Stimulated activated naive CD4-positive, alpha-beta T cell (primary cell): ENCODE measurements around the gene ARHGAP22.

ENCODE experiments used
- DNase-seq, 6 experiments: peaks; one replicate each; lab custom pipeline; 2025; lab: John Stamatoyannopoulos, UW

Gene ARHGAP22

DNA sequence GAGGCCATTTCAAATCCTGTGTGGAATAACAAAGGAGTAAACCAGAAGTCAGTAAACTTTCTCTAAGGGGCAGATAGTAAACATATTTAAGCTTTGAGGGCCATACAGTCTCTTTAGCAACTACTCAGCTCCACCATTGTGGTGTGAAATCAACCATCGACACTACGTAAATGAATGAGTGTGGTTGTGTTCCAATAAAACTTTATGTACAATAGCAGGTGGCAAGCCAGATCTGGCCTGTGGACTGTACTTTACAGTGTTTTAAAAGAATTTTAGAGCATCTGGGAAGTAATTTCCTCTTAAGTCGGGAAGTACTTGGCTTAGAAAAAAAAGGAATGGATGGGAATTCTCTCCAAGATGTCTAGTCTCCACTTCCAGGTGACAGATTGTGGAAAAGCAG, 71.3 kb downstream of the ARHGAP22 start:
- no peak for DNase-seq

DNA sequence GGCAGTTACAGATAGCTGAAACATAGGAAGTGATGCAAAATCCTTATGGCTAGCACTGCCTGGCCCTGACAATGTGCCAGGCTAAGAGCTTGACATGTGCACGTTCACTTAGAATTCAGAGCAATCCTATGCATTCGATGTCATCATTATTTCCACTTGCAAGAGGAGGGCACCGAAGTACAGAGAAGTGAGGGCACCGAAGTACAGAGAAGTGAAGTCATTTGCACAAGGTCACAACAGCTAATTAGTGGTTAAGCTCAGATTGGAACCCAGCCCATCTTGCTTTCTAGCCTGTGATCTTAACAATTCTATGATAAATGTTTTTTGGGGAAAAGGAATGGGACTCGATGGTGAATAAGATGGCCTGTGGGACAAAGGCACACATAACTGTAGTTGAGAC, 73.4 kb downstream of the ARHGAP22 start:
- no peak for DNase-seq

DNA sequence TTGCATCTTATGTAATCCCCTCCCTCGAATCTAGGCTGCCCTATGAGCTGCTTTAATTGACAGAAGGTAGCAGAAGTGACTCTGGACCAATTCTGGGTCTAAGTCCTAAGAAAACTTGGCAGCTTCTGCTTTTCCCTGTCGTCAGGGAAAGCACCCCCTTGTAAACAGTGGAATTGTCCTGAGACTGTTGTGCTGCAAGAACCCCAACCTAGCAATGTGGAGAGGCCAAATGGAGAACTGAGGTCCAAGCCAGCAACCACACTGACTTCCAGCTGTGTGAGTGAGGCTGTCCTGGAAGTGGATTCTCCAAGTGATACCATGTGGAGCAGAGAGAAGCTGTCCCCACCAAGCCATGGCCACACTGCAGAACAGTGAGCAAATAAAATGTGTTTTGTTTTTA, 75.5 kb downstream of the ARHGAP22 start:
- DNase-seq = no peak

DNA sequence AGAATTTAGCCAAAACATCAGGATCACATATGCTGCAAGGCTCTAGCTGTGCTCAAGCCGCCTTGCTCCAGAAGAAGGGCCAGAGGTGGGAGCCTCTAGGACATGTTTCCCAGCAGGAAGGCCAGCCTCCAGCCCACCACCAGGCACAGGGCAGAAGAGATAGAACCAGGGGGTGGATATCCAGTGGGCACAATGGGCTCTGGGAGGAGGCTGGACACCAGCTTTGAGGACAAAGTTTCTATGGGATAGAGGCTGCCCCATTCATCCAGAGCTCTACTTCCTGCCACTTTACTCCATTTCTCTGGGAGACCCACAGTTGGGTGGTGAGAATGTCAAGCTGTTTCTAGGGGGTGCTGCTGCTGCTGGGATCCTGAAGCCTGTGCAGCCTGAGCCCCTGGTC, 77.1 kb downstream of the ARHGAP22 start:
- DNase-seq = no peak

DNA sequence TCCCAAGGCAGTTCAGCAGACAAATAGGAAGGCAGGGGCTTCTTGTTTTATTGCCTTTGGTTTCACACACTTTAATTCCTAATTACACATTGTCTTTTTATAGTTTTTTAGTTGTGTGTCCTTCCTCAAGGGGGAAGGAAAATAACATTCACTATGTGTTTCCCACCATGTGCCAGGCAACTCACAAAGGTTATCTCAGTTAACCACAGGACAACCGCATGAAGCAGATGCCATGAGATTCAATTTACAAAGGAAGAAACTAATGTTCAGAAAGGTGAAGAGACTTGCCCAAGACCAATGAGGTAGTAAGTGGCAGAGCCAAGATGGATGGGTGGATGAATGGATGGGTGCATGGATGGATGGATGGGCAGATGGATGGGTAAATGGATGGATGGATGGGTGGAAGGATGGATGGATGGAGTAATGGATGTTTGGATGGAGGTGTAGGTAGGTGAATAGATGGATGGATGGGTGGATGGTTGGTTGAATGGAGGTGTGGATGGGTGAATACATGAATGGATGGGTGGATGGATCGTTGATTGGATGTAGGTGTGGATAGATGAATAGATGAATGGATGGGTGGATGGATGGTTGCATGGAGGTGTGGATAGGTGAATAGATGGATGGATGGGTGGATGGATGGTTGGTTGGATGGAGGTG, 77.9 kb downstream of the ARHGAP22 start:
- DNase-seq = no peak

DNA sequence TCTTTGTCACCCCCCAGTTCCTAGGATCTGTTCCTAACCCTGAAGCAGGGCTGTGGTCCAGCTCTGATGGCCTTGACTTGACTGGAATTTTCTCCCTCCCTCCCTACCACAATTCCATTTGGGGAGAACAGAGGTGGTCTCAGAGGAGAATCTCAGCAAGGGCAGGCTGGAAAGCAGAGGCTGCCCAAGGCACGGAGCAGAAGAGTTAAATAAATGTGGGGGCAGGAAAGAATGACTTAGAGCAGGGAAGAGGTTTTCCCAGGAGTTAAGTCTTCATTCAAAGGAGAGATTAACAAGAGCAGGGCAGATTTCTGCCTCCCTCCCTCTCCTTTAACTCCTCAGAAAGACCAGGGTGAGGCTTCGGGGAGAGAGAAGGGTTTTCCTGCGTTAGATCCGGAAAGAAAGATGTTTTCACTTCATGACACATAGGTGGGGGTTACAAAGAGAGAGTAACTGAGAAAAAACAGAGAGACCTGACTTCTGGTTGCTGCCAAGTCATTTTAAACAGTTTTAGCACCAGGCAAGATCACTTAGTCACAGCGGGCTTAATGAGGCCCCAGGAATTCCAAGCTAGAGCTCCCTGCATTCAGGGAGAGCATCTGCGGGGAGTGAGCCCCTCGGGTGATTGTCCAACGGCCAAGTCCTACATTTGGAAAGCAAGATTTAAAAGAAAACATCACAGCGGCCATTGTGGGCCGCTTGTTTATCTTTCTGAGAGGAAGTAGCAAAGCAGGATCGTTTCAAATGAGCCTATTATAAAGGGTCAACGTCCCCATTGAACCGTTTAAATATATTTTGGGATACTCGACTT, 78.7 kb downstream of the ARHGAP22 start:
- no peak for DNase-seq

DNA sequence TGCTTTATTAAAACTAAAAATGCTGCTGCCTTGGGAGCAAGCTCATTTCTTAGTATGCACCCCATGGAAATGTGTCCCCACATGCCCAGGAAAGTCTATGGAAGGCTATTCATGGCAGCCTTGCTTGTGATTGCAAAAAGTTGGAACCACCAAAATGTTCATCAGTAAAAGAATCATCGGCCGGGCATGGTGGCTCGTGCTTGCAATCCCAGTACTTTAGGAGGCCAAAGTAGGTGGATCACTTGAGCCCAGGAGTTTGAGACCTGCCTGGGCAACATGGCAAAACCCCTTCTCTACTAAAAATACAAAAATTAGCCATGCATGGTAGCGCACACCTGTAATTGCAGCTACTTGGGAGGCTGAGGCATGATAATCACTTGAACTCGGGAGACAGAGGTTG, 79.8 kb downstream of the ARHGAP22 start:
- DNase-seq = no peak

DNA sequence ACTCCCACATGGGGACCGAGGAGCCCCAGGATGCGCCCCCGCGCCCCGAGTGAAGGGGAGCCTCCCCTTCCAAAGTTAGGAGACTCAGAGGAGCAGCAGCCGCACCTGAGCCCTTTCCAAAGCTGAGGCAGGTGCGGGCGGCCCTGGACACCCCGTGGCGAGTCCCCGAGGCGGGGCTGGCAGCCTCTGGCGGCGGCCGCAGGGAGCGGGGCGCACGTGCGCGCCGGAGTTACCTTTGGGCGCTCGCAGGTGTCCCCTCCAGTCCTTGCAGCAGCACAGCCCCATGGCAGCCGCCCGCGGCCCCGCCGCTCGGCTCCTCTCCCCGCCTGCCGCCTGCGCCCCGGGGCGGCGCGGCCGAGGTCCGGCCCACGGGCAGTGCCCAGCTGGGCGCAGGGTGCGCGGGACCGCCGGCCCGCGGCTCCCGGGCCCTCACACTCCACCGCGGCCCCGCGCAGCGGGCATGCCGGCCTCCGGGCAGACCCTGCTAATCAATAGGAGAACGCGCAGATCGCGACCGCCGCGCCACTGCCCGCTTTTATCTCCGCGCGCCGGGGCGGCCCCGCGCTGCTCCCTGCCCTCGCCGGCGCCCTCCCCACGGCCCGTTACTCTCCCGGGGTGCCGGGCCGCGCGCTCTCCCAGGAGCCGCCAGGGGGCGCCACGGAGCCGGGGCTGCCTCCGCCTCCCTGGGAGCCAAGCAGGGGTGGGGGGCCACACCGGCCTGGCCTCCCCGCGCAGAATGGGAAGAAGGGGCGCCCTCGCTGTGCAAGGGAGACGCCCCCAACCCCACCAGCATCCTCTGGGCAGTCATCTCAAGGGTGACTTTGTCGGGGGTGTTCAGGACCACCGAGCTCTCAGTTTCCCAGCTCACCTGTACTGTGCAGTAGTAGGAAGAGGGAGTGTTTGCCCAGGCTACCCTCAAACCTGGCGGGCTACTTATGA, 80.8 kb downstream of the ARHGAP22 start:
- no peak for DNase-seq

DNA sequence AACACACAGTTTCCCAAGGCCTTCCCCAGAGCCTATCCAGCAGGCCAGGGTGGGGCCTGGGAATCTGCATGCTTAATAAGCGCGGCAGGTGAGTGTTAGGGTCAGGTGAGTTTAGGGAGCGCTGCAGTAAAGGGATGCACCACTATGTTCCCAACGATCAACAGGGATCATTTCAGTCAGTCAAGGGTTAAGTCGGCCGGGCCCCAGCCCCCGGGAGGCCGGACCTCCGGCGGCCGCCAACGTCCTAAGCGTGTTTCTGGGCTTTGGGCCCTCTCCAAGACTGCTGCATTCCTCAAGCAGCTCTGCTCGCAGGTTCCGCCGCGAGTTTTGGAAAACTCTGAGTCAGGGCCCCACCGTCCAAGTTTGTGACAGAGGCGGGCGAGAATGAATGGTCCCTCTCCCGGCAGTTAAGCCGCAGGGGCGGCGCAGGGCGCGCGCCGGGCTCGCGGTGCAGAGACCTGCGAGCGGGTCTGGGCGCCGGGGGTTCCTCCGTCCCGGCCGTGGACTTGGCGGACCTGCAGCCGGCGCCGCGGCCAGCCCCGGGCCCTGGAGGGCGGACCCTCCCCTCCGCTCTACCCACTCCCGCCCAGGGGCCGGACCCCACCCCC, 81.6 kb downstream of the ARHGAP22 start:
- no peak for DNase-seq

DNA sequence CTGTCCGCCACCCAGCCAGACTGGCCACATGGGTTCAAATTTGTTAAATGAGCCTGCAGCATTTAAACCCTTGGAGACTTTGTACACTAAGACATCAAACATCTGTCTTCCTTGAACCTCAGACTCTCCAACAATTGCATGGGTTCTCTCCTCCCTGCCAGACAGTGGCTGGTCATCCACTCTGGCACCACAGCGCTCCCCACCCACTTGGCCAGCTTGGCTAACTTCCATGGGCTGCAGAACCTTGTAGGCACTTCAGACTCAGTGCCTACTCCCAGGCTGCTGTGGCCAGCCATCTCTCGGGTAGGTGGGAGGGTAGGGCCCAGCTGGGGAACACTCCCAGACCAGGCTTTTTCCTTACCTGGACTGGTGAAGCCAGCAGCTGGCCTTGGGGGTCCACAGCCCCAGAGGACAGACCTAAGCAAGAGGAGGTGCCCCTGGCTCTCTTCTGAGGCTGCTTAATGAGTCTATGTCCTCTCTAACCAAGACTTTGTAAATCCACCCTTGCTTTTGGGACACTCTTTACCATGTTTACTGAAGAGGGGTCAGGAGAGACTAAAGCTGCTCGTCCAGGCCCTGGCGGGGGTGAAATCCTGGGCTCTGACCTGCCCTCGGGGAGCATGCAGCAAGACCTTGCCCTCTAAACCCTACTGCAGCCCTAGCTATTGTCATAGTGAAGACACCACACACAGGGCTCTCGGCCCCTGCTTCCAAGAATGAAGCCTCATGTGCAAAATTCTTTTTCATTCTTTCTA, 82.7 kb downstream of the ARHGAP22 start:
- no peak for DNase-seq

DNA sequence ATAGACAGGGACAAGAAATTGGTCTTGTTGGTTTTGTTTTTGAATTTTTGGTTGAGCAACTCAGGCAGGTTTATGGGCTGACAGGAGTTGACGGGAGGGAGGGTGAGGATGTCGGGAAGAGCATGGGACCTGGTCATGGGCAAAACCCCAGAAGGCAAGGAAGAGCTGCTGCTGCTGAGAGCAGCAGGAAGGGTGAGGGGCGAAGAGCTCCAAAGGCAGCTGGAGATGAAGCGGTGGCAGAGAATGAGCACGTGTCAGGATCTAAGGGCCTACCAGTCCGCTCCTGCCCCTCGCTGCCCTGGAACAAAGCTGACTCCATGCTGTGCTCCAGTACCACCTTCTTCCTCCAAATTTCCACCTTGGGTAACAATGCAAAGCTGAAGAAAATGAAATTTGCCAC, 84.3 kb downstream of the ARHGAP22 start:
- no peak for DNase-seq

DNA sequence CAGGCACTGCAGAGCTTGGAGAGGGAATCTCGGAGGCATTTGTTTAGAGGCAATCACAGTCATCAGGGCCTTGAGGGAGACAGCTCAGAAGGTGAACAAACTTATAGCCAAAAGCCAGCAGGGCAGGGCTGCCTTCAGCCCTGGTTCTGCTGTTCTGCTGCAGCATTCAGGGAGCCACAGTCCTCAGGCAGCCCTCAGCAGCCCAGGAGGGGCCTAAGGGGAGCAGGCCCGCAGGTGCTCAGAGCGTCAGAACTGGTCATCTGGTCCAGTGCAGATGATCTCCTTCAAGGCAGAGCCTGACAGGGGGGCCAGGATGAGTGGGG, 84.7 kb downstream of the ARHGAP22 start:
- no peak for DNase-seq

DNA sequence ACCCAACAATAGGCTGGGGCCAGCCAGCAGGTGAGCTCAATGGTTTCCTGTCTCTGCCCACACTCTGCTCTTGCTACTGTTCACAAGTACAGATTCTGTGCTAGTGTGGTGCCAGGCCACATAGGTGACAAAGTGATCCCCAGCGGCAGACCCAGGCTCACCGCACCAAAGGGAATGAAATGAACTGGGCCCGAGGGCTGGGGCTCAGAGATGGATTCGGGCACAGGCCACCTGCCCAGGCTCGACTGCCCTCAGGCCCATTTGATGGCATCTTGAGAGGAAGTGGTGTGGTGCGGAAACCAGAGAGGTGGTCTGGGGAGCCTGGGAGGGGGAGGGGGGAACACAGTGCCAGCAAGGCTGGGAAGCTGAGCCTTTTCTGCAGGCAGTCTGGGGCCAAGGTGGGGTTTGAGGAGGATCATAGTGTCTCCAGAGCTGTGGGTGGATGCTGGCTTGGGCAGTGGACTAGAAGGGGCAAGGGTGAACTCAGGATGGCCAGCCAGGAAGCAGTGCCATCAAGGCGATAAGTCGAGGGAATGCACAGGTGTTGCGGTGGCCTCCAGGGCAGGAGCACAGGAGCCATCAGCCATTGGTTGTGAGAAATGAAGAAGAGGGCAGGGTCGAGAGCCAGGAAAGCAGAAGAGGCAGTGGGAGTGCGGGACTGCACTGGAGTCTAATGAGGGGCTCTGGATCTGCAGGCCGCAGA, 85.2 kb downstream of the ARHGAP22 start:
- DNase-seq = no peak

DNA sequence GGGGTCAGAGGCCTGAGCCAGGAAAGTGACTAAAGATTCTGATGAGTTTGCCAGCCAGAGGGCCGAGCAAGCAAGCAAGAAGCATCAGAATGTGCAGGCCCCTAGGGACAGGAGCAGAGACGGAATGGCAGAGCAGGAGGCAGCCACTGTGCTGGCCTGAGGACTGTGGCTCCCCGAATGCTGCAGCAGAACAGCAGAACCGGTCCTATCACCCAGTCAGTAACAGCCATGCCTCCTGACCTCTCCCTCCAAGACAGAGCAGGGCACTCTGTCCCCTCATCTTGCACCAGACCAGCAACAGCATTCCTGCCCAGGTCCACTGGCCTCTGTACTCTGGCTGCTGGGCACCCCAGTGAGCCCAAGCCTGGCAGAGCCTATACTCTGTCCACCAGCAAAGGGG, 85.9 kb downstream of the ARHGAP22 start:
- DNase-seq = no peak

DNA sequence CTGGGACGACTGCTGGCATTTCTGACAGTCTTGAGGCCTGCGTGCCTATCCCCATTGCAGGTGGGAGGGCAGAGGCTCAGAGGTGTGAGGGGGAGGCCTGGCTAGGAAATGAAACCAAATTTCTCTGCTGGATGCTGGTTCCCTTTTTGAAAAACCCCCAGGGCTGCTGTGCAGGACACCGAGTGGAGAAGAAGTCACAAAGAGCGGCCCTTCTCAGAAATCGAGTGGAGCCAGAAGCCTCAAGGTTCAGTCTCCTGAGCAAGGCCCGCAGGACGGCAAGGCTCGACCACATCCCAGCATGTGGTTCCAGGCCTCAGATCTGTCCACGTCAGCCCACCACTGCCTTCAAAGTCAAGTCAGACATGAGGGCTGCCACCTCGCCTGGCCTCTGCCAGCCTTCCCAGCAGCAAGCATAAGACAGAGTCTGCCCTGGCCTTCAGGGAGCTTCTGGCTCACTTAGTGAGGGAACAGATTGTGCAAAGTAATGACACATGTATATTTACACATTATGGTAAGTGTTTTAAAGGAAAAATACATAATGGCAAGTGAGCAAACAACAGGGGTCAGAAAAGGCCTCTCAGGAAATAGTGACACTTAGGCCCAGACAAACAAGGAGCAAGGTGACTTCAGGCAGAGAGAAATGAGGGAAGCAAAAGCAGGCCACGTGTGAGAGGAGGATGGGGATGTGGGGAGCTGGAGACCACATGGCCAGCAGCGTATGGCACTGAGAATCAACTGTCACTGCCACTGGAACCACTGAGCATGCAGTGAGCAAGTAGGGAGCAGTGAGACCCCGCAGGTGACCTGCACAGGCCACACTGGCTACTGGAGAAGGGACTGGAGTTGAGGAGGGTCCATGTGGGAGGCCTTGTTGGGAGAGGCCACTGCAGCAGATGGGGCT, 86.7 kb downstream of the ARHGAP22 start:
- no peak for DNase-seq

DNA sequence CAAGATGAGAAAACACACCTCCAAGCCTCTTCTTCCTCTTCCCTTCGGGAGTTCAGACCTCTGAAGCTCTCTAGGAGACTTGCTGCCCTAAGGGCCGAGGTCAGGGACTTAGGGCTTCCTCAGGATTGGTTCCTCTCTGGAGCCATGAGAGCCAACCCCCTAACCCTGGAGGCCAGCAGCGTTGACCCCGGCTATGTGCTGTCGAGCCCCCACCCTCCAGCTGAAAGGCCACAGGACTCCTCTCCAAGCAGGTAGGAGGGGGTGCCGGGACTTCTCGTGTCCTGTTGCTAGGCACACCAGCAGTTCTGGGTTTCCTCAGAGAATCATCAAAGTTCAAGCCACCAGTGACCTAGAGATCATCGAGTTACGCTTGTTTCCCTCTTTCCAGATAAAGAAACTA, 87.4 kb downstream of the ARHGAP22 start:
- no peak for DNase-seq

DNA sequence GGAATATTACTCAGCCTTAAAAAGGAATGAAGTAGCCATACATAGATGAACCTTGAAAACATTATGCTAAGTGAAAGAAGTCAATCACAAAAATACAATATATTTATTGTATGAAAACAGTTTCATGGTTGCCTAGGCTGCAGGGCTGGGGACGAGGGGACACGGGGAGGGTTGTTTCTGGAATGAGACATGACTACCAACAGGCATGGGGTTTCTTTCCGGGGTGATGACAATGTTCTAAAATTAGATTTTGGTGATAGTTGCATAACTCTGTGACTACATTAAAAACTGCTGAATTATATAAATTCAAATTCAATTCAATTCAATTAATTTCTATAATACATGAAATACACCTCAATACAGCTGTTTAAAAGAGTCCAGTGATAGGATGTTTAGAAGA, 88.0 kb downstream of the ARHGAP22 start:
- DNase-seq = no peak

DNA sequence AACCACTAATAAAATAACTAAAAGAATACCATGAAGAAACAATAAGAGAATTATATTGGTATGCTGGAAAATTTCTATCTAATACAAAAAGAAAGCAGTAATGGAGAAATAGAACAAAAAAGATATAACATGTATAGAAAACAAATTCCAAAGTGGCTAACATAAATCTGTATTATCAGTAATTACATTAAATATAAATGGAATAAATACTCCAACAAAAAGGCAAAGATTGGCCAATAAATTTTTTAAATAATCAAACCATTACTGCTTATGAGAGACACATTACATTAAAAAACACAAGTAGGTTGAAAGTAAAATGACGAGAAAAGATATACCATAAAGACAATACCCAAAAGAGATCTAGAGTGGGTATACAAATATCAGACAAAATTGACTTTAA, 90.0 kb downstream of the ARHGAP22 start:
- DNase-seq = no peak

DNA sequence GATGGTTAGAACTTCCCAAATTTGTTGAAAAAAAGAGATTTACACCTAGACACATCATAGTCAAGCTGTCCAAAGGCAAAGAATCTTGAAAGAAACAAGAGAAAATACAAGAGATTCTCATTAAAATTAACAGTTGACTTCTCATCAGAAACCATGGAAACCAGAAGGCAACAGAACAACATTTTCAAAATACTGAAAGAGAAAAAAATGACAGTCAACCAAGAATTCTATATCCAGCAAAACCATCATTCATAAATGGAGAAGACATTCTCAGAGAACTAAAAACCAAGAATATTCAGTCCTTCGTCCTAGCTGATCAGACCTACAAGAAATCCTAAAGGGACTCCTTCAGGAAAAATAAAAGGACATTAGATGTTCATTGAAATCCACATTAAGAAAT, 90.6 kb downstream of the ARHGAP22 start:
- DNase-seq = no peak

DNA sequence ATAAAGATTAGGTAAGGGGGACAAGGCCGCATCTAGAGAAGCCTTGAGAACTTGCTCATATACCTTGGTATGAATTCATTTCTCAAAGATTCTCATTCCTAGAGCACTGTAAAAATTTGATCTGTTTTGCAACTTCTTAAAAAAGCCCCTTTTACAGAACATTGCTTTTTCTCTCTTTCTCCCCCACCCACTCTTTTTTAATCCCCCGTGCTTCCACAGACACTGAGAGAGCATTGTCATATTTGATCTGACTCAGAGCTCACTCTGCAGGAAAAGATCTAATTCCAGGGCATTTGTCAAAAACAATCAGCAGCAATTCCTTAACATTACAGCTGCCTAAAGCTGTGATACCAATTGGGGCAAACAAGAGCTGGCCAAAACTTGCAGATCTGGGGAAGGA, 92.0 kb downstream of the ARHGAP22 start:
- no peak for DNase-seq
